Astrocyte (in vitro differentiated cells and primary cell): Measurements from ENCODE around the gene ZNF43. TPM values are rescaled to one million over a fixed set of nuclear protein-coding genes. Genes with fewer than 3 reads are reported as not detected.
"Not testable (repeated sequence)": the region's sequence is repeated elsewhere in the genome, so short reads cannot be mapped to it uniquely, and the experiment has no call there.

Experiments
- DNase-seq: peaks from one replicate; pipeline ENCODE4 v3.0.0-alpha.2; 2010; ENCODE audit warnings: low read depth
- FAIRE-seq: peaks from 2 replicates; lab custom pipeline; 2011; peaks lifted over from hg19 to GRCh38; lab: Jason Lieb, UNC
- H2AFZ ChIP-seq: 2 replicates; pipeline ENCODE4 v1.6.0; 2012; ENCODE audit warnings: low read depth, low read length, inconsistent platforms
- H3K27ac ChIP-seq: 2 replicates; pipeline ENCODE4 v1.5.1; 2011; ENCODE audit warnings: low read depth, low read length, inconsistent platforms
- H3K27me3 ChIP-seq: 2 replicates; pipeline ENCODE4 v1.6.0; 2011; ENCODE audit warnings: low read length, inconsistent platforms; ENCODE audit not compliant: insufficient read depth
- H3K36me3 ChIP-seq: 2 replicates; pipeline ENCODE4 v1.5.1; 2011; ENCODE audit warnings: low read length, inconsistent platforms; ENCODE audit not compliant: insufficient read depth
- H3K4me1 ChIP-seq: 2 replicates; pipeline ENCODE4 v1.5.1; 2011; ENCODE audit warnings: low read length, inconsistent platforms; ENCODE audit not compliant: insufficient read depth
- H3K4me2 ChIP-seq: 2 replicates; pipeline ENCODE4 v1.6.0; 2012; ENCODE audit warnings: low read length, inconsistent platforms
- H3K4me3 ChIP-seq: 2 replicates; pipeline ENCODE4 v1.5.1; 2011; ENCODE audit warnings: low read depth, mild to moderate bottlenecking, low read length, inconsistent platforms; ENCODE audit not compliant: insufficient read depth
- H3K79me2 ChIP-seq: 2 replicates; pipeline ENCODE4 v1.6.0; 2012; ENCODE audit warnings: mild to moderate bottlenecking, low read length, inconsistent platforms; ENCODE audit not compliant: insufficient read depth
- H3K9ac ChIP-seq: 2 replicates; pipeline ENCODE4 v1.6.0; 2012; ENCODE audit warnings: mild to moderate bottlenecking, low read length, inconsistent platforms
- H3K9me3 ChIP-seq: 2 replicates; pipeline ENCODE4 v1.5.1; 2012; ENCODE audit warnings: low read depth, mild to moderate bottlenecking, low read length, inconsistent platforms; ENCODE audit not compliant: insufficient read depth
- H4K20me1 ChIP-seq: 2 replicates; pipeline ENCODE4 v1.6.0; 2012; ENCODE audit warnings: low read length, inconsistent platforms; ENCODE audit not compliant: insufficient read depth
- H3K27ac Mint-ChIP-seq: one replicate; pipeline ENCODE4 v1.8.0; 2021; ENCODE audit warnings: mild to moderate bottlenecking, mixed read lengths; ENCODE audit not compliant: unreplicated experiment
- H3K27me3 Mint-ChIP-seq: one replicate; pipeline ENCODE4 v1.8.0; 2021; ENCODE audit warnings: low read depth, mixed read lengths; ENCODE audit not compliant: unreplicated experiment
- H3K36me3 Mint-ChIP-seq: one replicate; pipeline ENCODE4 v1.8.0; 2021; ENCODE audit warnings: low read depth, mixed read lengths; ENCODE audit not compliant: unreplicated experiment
- H3K4me1 Mint-ChIP-seq: one replicate; pipeline ENCODE4 v1.8.0; 2021; ENCODE audit warnings: low read depth, mixed read lengths; ENCODE audit not compliant: unreplicated experiment
- H3K4me3 Mint-ChIP-seq: one replicate; pipeline ENCODE4 v1.8.0; 2021; ENCODE audit warnings: mild to moderate bottlenecking, moderate library complexity, mixed read lengths; ENCODE audit not compliant: unreplicated experiment
- H3K9me3 Mint-ChIP-seq: one replicate; pipeline ENCODE4 v1.8.0; 2021; ENCODE audit warnings: mild to moderate bottlenecking, mixed read lengths; ENCODE audit not compliant: unreplicated experiment
- EZH2 ChIP-seq: IDR thresholded peaks from 2 replicates; pipeline ENCODE4 v1.6.1; 2012; ENCODE audit warnings: mild to moderate bottlenecking, low read length, inconsistent platforms; ENCODE audit not compliant: insufficient read depth
- total RNA-seq: library from RNA; stranded (reverse); gene quantifications from 2 replicates; pipeline ENCODE4 v1.2.1, GENCODE V29; 2021
- TF ChIP-seq, protein P1 (sequence below): IDR thresholded peaks from 2 replicates; pipeline ENCODE4 v1.5.1; 2011; ENCODE audit warnings: low read depth, mild to moderate bottlenecking, inconsistent platforms, low read length, moderate library complexity; ENCODE audit not compliant: insufficient read depth

ZNF43 gene
- total RNA-seq, 1 donor from 2014 or later = 15.3 TPM

DNA sequence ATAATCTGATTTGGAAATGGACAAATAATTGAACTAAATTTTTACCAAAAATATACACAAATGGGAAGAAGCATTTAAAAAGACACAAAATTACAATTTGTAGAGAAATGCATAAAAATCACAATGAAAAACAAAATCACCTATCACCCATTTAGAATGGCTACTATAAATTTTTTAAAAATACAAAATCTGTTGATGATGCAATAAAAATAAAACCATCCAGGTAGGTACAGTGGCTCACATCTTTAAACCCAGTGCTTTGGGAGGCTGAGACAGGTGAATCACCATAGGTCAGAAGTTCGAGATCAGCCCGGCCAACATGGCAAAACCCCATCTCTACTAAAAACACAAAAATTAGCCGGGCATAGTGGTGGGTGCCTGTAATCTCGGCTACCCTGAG is 23.5 kb downstream of the ZNF43 start:
- Histone ChIP-seq H3K27ac (no peak overlapping the region), H3K4me3 (no peak overlapping the region), H3K4me2 (no peak overlapping the region), H3K9me3 (peaks cover 41% of the 10 kb centered on the region), H2AFZ (no peak overlapping the region), H3K4me1 (no peaks in the 10 kb centered on the region), H3K27me3 (no peaks in the 10 kb centered on the region), H3K36me3 (peaks cover 55% of the 10 kb centered on the region), H4K20me1 (no peaks in the 10 kb centered on the region), H3K79me2 (no peaks in the 10 kb centered on the region), H3K9ac (no peak overlapping the region)
- DNase-seq = no peak
- Mint-ChIP-seq H3K4me1 (no peaks in the 10 kb centered on the region), H3K27me3 (no peaks in the 10 kb centered on the region), H3K4me3 (no peak overlapping the region), H3K36me3 (peaks cover 82% of the 10 kb centered on the region), H3K27ac (no peak overlapping the region), H3K9me3 (peaks cover 65% of the 10 kb centered on the region)
- FAIRE-seq = no peak
- no peak for TF ChIP-seq EZH2
- TF ChIP-seq, protein P1, sequence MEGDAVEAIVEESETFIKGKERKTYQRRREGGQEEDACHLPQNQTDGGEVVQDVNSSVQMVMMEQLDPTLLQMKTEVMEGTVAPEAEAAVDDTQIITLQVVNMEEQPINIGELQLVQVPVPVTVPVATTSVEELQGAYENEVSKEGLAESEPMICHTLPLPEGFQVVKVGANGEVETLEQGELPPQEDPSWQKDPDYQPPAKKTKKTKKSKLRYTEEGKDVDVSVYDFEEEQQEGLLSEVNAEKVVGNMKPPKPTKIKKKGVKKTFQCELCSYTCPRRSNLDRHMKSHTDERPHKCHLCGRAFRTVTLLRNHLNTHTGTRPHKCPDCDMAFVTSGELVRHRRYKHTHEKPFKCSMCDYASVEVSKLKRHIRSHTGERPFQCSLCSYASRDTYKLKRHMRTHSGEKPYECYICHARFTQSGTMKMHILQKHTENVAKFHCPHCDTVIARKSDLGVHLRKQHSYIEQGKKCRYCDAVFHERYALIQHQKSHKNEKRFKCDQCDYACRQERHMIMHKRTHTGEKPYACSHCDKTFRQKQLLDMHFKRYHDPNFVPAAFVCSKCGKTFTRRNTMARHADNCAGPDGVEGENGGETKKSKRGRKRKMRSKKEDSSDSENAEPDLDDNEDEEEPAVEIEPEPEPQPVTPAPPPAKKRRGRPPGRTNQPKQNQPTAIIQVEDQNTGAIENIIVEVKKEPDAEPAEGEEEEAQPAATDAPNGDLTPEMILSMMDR = no peak

- not testable (repeated sequence) for H3K4me2 ChIP-seq, DNase-seq, H3K27me3 ChIP-seq, H3K9ac ChIP-seq, H2AFZ ChIP-seq, H3K4me1 ChIP-seq, H3K4me1 Mint-ChIP-seq, H3K4me3 ChIP-seq, H3K27ac ChIP-seq, H3K79me2 ChIP-seq, FAIRE-seq, H3K4me3 Mint-ChIP-seq, H4K20me1 ChIP-seq, H3K27ac Mint-ChIP-seq, H3K27me3 Mint-ChIP-seq
- peaks cover 77% of the 10 kb centered on the region for H3K9me3 Mint-ChIP-seq
- Histone ChIP-seq H3K9me3 (peaks cover 43% of the 10 kb centered on the region), H3K36me3 (peaks cover 31% of the 10 kb centered on the region)
- peaks cover 66% of the 10 kb centered on the region for H3K36me3 Mint-ChIP-seq
Observed at GRCh38 chr19:21808400-21809000, 27.5 kb downstream of the ZNF43 start.

DNA sequence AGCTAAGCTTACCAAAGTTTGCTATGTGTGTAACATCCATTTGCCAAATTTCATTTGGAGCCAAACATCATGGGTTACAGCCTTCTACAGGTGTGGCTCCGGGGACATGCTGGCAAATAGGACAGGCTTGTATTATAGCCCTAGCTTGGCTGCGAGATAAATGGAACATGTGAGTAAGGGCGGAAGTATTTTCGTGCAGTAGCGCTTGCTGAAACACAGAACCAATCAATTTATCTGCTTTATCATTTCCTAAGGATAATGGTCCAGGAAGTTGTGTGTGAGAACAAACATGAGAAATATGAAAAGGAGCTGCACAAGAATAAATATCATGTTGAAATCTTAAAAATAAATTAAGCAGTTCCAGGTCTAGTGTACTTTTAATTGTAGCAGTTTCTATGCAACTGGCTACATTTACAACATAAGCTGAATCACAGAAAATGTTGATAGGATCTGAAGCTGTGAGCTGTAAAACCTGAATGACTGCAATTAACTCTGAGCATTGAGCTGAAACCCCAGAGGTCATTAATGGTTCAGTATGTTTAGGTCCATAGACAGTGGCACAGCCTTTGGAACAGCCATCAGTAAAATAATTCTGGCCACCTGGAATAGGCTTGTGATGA is 46.4 kb downstream of the ZNF43 start:
- DNase-seq (no peak), FAIRE-seq (no peak)
- H3K27ac ChIP-seq = no peak overlapping the region
- H3K4me2 ChIP-seq = no peak overlapping the region
- Mint-ChIP-seq H3K4me3 (no peak overlapping the region), H3K27ac (no peak overlapping the region), H3K4me1 (no peaks in the 10 kb centered on the region), H3K36me3 (no peaks in the 10 kb centered on the region), H3K27me3 (no peaks in the 10 kb centered on the region), H3K9me3 (peaks cover 27% of the 10 kb centered on the region)
- no peaks in the 10 kb centered on the region for H4K20me1 ChIP-seq
- no peaks in the 10 kb centered on the region for H3K4me1 ChIP-seq
- H3K27me3 ChIP-seq = no peaks in the 10 kb centered on the region
- no peak overlapping the region for H3K9ac ChIP-seq
- H3K79me2 ChIP-seq = no peaks in the 10 kb centered on the region
- no peak overlapping the region for H2AFZ ChIP-seq
- no peak for TF ChIP-seq EZH2
- TF ChIP-seq, protein P1 = no peak
- no peak overlapping the region for H3K4me3 ChIP-seq
- H3K36me3 ChIP-seq = no peaks in the 10 kb centered on the region
- peaks cover 5% of the 10 kb centered on the region for H3K9me3 ChIP-seq
